Mesenchymal stem cell (in vitro differentiated cells and primary cell): ENCODE data around the gene LIN9.

Source experiments
- DNase-seq: peaks from one replicate; pipeline ENCODE4 v3.0.0-alpha.2; 2013
- H2AFZ ChIP-seq: one replicate; pipeline ENCODE4 v1.6.1; 2013; ENCODE audit warnings: low read depth, mild to moderate bottlenecking, control low read depth, inconsistent platforms, low read length, moderate library complexity
- H2AK5ac ChIP-seq: 2 replicates; pipeline ENCODE4 v1.6.1; 2013; ENCODE audit warnings: low read length, moderate library complexity, mild to moderate bottlenecking, inconsistent platforms; ENCODE audit not compliant: severe bottlenecking
- H2BK120ac ChIP-seq: one replicate; pipeline ENCODE4 v1.6.1; 2013; ENCODE audit warnings: low read depth, mild to moderate bottlenecking, inconsistent platforms, low read length, moderate library complexity
- H2BK12ac ChIP-seq, 2 experiments: one replicate each; pipeline ENCODE4 v1.6.1; 2013; ENCODE audit warnings: inconsistent platforms in 2 of 2, low read length in 2 of 2, mild to moderate bottlenecking in 2 of 2, moderate library complexity in 2 of 2, control low read depth in 1 of 2
- H2BK15ac ChIP-seq: one replicate; pipeline ENCODE4 v1.6.1; 2013; ENCODE audit warnings: mild to moderate bottlenecking, low read depth, inconsistent platforms; ENCODE audit not compliant: poor library complexity, severe bottlenecking
- H2BK5ac ChIP-seq: 2 replicates; pipeline ENCODE4 v1.6.1; 2013; ENCODE audit warnings: low read depth, mild to moderate bottlenecking, low read length, control low read depth, inconsistent platforms; ENCODE audit not compliant: poor library complexity, severe bottlenecking
- H3K14ac ChIP-seq, 2 experiments: one replicate each; pipeline ENCODE4 v1.6.1; 2013; ENCODE audit warnings: inconsistent platforms in 2 of 2, low read length in 2 of 2, control low read depth in 1 of 2, mild to moderate bottlenecking in 1 of 2, moderate library complexity in 1 of 2
- H3K18ac ChIP-seq, 2 experiments: one replicate each; pipeline ENCODE4 v1.6.1; 2013; ENCODE audit warnings: inconsistent platforms in 2 of 2, low read length in 2 of 2, control low read depth in 1 of 2, low read depth in 1 of 2, mild to moderate bottlenecking in 1 of 2
- H3K23ac ChIP-seq, 2 experiments: one replicate each; pipeline ENCODE4 v1.6.1; 2013; ENCODE audit warnings: inconsistent platforms in 2 of 2, low read length in 2 of 2, mild to moderate bottlenecking in 2 of 2, moderate library complexity in 2 of 2, control low read depth in 1 of 2
- H3K27ac ChIP-seq: 2 replicates; pipeline ENCODE4 v1.5.1; 2013; ENCODE audit warnings: mild to moderate bottlenecking, moderate library complexity, low read length, control low read depth, inconsistent platforms; ENCODE audit not compliant: poor library complexity, severe bottlenecking
- H3K27me3 ChIP-seq, 2 experiments: 2 replicates each; pipeline versions ENCODE4 v1.6.1 to v1.7.0; 2013; ENCODE audit warnings: low read length in 2 of 2, mild to moderate bottlenecking in 2 of 2, moderate library complexity in 2 of 2, control low read depth in 1 of 2, inconsistent platforms in 1 of 2; ENCODE audit not compliant: control insufficient read depth in 1 of 2, insufficient read depth in 1 of 2
- H3K36me3 ChIP-seq, 2 experiments: 2 replicates each; pipeline versions ENCODE4 v1.6.1 to v1.7.0; 2013; ENCODE audit warnings: low read length in 2 of 2, control low read depth in 1 of 2, inconsistent platforms in 1 of 2, low read depth in 1 of 2, mild to moderate bottlenecking in 1 of 2; ENCODE audit not compliant: insufficient read depth in 2 of 2, control insufficient read depth in 1 of 2
- H3K4ac ChIP-seq, 2 experiments: one replicate each; pipeline ENCODE4 v1.6.1; 2013; ENCODE audit warnings: inconsistent platforms in 2 of 2, low read length in 2 of 2, mild to moderate bottlenecking in 2 of 2, moderate library complexity in 2 of 2, control low read depth in 1 of 2, low read depth in 1 of 2
- H3K4me1 ChIP-seq: 2 replicates; pipeline ENCODE4 v1.6.1; 2013; ENCODE audit warnings: low read depth, low read length, control low read depth; ENCODE audit not compliant: control insufficient read depth, insufficient read depth
- H3K4me2 ChIP-seq: 2 replicates; pipeline ENCODE4 v1.6.1; 2013; ENCODE audit warnings: low read length, mild to moderate bottlenecking, inconsistent platforms; ENCODE audit not compliant: poor library complexity, severe bottlenecking
- H3K4me3 ChIP-seq, 2 experiments: 2 replicates each; pipeline versions ENCODE4 v1.5.1 to v1.7.0; 2013; ENCODE audit warnings: low read length in 2 of 2, mild to moderate bottlenecking in 2 of 2, control low read depth in 1 of 2, low read depth in 1 of 2; ENCODE audit not compliant: insufficient read depth in 1 of 2
- H3K79me1 ChIP-seq: replicated peaks from 2 replicates; pipeline ENCODE4 v1.6.1; 2013; ENCODE audit warnings: mild to moderate bottlenecking, control low read depth, low read length, inconsistent platforms; ENCODE audit not compliant: poor library complexity, severe bottlenecking
- H3K9ac ChIP-seq: 2 replicates; pipeline ENCODE4 v1.7.0; 2013; ENCODE audit warnings: mild to moderate bottlenecking, low read length, moderate library complexity
- H3K9me3 ChIP-seq: 2 replicates; pipeline ENCODE4 v1.7.0; 2013; ENCODE audit warnings: mild to moderate bottlenecking, low read length; ENCODE audit not compliant: control insufficient read depth
- H4K8ac ChIP-seq: one replicate; pipeline ENCODE4 v1.6.1; 2013; ENCODE audit warnings: inconsistent platforms, mild to moderate bottlenecking, low read length, moderate library complexity
- H4K91ac ChIP-seq: one replicate; pipeline ENCODE4 v1.6.1; 2013; ENCODE audit warnings: mild to moderate bottlenecking, low read length, inconsistent platforms
- WGBS: methylation state at CpG from one replicate; pipeline ENCODE4 v1.1.7; 2013; ENCODE audit warnings: mixed read lengths; 5-methylcytosine and 5-hydroxymethylcytosine counted together

LIN9 gene

GRCh38 chr1:226309398-226310244 lies 657 bp upstream of the LIN9 start:
- Histone ChIP-seq H3K27me3 (no peaks in the 10 kb centered on the region), H4K91ac (no peak overlapping the region), H2AFZ (peak overlapping the region; percentile 96), H2BK15ac (no peak overlapping the region), H2BK120ac (no peak overlapping the region), H2AK5ac (no peak overlapping the region), H3K36me3 (no peaks in the 10 kb centered on the region), H3K9ac (peak overlapping the region; percentile 52), H2BK12ac (no peak overlapping the region), H3K23ac (peak overlapping the region in 1 of 2 experiments; percentile 60), H3K4me3 (peak overlapping the region; percentile 96 to 100), H3K4me1 (peaks cover 5% of the 10 kb centered on the region), H3K27ac (no peak overlapping the region), H3K79me1 (peaks cover 16% of the 10 kb centered on the region), H3K14ac (peak overlapping the region in 1 of 2 experiments; percentile 31), H4K8ac (peak overlapping the region; percentile 36), H3K4me2 (peak overlapping the region; percentile 100), H3K9me3 (no peaks in the 10 kb centered on the region), H3K4ac (peak overlapping the region in 1 of 2 experiments; percentile 26), H2BK5ac (no peak overlapping the region), H3K18ac (peak overlapping the region; percentile 37 to 80)
- peak; percentile 70 for DNase-seq
- WGBS = 7% methylated on average over 40 of the region's 62 CpGs

- no peak overlapping the region for H2BK15ac ChIP-seq
- no peaks in the 10 kb centered on the region for H3K27me3 ChIP-seq
- no peak overlapping the region for H3K4ac ChIP-seq
- peaks cover 5% of the 10 kb centered on the region for H3K4me1 ChIP-seq
- H2BK12ac ChIP-seq = no peak overlapping the region
- H4K8ac ChIP-seq = no peak overlapping the region
- no peaks in the 10 kb centered on the region for H3K36me3 ChIP-seq
- no peak for DNase-seq
- H3K79me1 ChIP-seq = peaks cover 24% of the 10 kb centered on the region
- peak overlapping the region; percentile 98 for H2AFZ ChIP-seq
- peak overlapping the region; percentile 92 for H3K9ac ChIP-seq
- H2BK5ac ChIP-seq = peak overlapping the region; percentile 46
- H3K4me3 ChIP-seq = peak overlapping the region; percentile 96 to 100
- no peak overlapping the region for H3K27ac ChIP-seq
- H2BK120ac ChIP-seq = no peak overlapping the region
- H3K23ac ChIP-seq = peak overlapping the region in 1 of 2 experiments; percentile 78
- no peak overlapping the region for H4K91ac ChIP-seq
- no peak overlapping the region for H3K18ac ChIP-seq
- WGBS = 10% methylated on average over 12 of the region's 14 CpGs
- H2AK5ac ChIP-seq = no peak overlapping the region
- H3K9me3 ChIP-seq = no peaks in the 10 kb centered on the region
- no peak overlapping the region for H3K14ac ChIP-seq
- H3K4me2 ChIP-seq = peak overlapping the region; percentile 98
Measured at GRCh38 chr1:226308166-226308722, 720 bp downstream of the LIN9 start.

- H2BK120ac ChIP-seq = no peak overlapping the region
- no peak overlapping the region for H3K18ac ChIP-seq
- no peaks in the 10 kb centered on the region for H3K9me3 ChIP-seq
- no peak overlapping the region for H3K14ac ChIP-seq
- no peak overlapping the region for H3K27ac ChIP-seq
- H2AK5ac ChIP-seq = no peak overlapping the region
- no peak overlapping the region for H3K4ac ChIP-seq
- H3K4me1 ChIP-seq = peaks cover 5% of the 10 kb centered on the region
- no peak overlapping the region for H3K9ac ChIP-seq
- 100% methylated on average over 2 of the region's 2 CpGs for WGBS
- H3K4me3 ChIP-seq = no peak overlapping the region
- no peak for DNase-seq
- no peaks in the 10 kb centered on the region for H3K36me3 ChIP-seq
- H3K27me3 ChIP-seq = no peaks in the 10 kb centered on the region
- no peak overlapping the region for H2BK15ac ChIP-seq
- no peak overlapping the region for H3K23ac ChIP-seq
- no peak overlapping the region for H3K4me2 ChIP-seq
- H2BK5ac ChIP-seq = no peak overlapping the region
- H2BK12ac ChIP-seq = no peak overlapping the region
- H4K8ac ChIP-seq = no peak overlapping the region
- H4K91ac ChIP-seq = no peak overlapping the region
- H3K79me1 ChIP-seq = peaks cover 30% of the 10 kb centered on the region
- no peak overlapping the region for H2AFZ ChIP-seq
Measured at GRCh38 chr1:226306425-226306824, 2.5 kb downstream of the LIN9 start.

GRCh38 chr1:226305184-226305583 lies 3.8 kb downstream of the LIN9 start:
- Histone ChIP-seq H2BK12ac (no peak overlapping the region), H3K79me1 (peaks cover 34% of the 10 kb centered on the region), H2BK120ac (no peak overlapping the region), H2BK5ac (no peak overlapping the region), H3K23ac (no peak overlapping the region), H3K4me3 (no peak overlapping the region), H3K27ac (no peak overlapping the region), H2AK5ac (no peak overlapping the region), H3K4ac (no peak overlapping the region), H3K4me1 (peaks cover 5% of the 10 kb centered on the region), H3K9me3 (no peaks in the 10 kb centered on the region), H3K36me3 (no peaks in the 10 kb centered on the region), H3K4me2 (no peak overlapping the region), H4K91ac (no peak overlapping the region), H3K27me3 (no peaks in the 10 kb centered on the region), H2BK15ac (no peak overlapping the region), H2AFZ (no peak overlapping the region), H4K8ac (no peak overlapping the region), H3K14ac (no peak overlapping the region), H3K18ac (no peak overlapping the region), H3K9ac (no peak overlapping the region)
- DNase-seq = no peak
- WGBS = 94% methylated on average over 2 of the region's 5 CpGs
